NCI-H82 treated with DMSO at 0.1 percent for 48 hours (cell line): ENCODE measurements around the gene TMEM175.

ENCODE experiments used
- DNase-seq: peaks from one replicate; lab custom pipeline; 2025; ENCODE audit not compliant: unreplicated experiment; lab: John Stamatoyannopoulos, UW

TMEM175 gene

GRCh38 chr4:1001561-1002130 lies 69.4 kb downstream of the TMEM175 start:
- DNase-seq = no peak

DNA sequence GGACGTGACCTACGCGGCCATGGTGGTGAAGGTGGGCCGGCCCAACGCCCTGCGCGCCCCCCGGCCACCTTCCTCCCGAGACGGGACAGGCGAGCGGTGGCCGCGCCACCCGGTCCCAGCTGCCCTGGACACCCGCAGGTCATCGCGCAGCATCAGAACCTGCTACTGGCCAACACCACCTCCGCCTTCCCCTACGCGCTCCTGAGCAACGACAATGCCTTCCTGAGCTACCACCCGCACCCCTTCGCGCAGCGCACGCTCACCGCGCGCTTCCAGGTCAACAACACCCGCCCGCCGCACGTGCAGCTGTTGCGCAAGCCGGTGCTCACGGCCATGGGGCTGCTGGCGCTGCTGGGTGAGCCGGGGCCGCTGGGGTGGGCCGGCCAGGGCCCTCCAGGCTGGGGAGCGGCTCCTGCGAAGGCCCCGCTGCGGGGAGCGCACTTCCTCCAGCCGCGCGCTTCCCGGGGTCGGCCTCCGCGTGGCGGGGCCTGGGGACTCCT lies 69.9 kb downstream of the TMEM175 start:
- DNase-seq = no peak

DNA sequence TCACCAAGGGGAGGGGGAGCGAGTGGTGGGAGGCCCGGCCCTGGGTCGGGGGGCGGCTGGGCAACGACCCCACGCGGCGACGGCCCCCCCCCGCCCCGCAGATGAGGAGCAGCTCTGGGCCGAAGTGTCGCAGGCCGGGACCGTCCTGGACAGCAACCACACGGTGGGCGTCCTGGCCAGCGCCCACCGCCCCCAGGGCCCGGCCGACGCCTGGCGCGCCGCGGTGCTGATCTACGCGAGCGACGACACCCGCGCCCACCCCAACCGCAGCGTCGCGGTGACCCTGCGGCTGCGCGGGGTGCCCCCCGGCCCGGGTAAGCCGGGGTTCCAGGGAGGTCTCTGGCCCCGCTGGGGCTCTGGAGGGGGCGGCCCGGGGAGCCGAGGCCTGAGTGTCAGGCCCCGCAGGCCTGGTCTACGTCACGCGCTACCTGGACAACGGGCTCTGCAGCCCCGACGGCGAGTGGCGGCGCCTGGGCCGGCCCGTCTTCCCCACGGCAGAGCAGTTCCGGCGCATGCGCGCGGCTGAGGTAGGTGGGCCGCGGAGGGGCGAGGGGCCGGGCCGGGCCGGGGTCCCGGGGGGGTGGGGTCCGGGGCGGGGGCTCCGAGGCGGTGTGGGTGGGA lies 70.5 kb downstream of the TMEM175 start:
- DNase-seq = no peak

DNA sequence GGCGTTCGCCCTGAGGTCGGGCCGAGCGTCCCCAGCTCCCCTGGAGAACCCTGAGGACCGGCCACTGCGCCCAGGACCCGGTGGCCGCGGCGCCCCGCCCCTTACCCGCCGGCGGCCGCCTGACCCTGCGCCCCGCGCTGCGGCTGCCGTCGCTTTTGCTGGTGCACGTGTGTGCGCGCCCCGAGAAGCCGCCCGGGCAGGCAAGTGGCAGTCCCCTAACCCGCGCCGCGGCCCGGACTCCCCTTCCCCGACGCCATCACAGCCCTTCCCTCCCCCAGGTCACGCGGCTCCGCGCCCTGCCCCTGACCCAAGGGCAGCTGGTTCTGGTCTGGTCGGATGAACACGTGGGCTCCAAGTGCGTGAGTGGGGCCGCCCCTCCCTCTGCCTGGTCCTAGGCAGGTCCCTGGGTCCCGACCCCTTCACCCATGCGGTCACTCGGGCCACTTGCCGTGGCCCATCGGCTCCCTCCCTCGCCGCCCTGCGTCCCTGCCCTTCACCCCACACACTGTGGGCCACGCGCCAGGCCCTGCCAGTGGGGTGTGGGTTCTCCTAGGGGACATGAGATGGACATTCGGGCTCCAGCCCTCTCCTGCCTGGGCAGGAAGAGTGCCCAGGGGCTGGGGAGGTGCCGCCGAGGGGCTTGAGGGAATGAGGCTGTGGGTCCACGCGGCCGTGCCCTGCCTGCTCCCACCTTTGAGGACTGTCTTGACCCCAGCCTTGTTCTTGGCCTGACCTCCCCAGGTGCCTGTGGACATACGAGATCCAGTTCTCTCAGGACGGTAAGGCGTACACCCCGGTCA lies 71.2 kb downstream of the TMEM175 start:
- DNase-seq = no peak

DNA sequence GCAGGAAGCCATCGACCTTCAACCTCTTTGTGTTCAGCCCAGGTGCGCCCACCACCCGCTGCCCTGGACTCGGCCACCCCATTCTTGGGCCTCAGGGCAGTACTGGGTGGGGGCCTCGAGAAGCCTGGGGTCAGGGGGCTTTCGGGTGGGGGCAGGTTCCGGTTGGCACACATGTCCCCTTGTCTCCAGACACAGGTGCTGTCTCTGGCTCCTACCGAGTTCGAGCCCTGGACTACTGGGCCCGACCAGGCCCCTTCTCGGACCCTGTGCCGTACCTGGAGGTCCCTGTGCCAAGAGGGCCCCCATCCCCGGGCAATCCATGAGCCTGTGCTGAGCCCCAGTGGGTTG lies 71.8 kb downstream of the TMEM175 start:
- DNase-seq = no peak

- no peak for DNase-seq
These were observed 72.6 kb downstream of the TMEM175 start for GRCh38 chr4:1004557-1005485.

DNA sequence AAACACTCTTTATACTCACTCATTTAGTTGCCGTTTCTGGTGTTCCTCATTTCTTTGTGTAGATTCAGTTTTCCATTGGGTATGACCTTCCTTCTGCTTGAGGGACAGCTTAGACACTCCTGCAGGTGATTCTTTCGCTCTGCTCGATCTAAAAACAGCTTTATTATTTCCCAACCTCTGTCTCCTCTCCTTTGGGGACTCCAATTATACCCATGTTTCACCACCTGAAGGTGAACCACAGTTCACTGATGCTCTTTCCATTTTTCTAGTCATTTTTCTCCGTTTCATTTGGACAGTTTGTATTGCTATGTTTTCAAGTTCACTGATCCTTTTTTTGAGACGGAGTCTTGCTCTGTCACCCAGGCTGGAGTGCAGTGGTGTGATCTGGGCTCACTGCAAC lies 74.6 kb downstream of the TMEM175 start:
- no peak for DNase-seq
